ENCODE results near the gene NPTX1.

NPTX1 gene

GRCh38 chr17:80469667-80470066 is 6.7 kb downstream of the NPTX1 start:
- no peak overlapping the region for H3K4me3 ChIP-seq (replicated peaks; ENCODE audit: low read depth, low read length)
- no peak for DNase-seq (ENCODE audit: extremely low read depth, low read depth)
- TF ChIP-seq, protein P1, sequence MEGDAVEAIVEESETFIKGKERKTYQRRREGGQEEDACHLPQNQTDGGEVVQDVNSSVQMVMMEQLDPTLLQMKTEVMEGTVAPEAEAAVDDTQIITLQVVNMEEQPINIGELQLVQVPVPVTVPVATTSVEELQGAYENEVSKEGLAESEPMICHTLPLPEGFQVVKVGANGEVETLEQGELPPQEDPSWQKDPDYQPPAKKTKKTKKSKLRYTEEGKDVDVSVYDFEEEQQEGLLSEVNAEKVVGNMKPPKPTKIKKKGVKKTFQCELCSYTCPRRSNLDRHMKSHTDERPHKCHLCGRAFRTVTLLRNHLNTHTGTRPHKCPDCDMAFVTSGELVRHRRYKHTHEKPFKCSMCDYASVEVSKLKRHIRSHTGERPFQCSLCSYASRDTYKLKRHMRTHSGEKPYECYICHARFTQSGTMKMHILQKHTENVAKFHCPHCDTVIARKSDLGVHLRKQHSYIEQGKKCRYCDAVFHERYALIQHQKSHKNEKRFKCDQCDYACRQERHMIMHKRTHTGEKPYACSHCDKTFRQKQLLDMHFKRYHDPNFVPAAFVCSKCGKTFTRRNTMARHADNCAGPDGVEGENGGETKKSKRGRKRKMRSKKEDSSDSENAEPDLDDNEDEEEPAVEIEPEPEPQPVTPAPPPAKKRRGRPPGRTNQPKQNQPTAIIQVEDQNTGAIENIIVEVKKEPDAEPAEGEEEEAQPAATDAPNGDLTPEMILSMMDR (IDR thresholded peaks at IDR 0.05; ENCODE audit: low read depth, low read length, missing control alignments) = no peak

GRCh38 chr17:80468781-80469493 is 7.5 kb downstream of the NPTX1 start:
- no peak for DNase-seq (ENCODE audit: extremely low read depth, low read depth)
- TF ChIP-seq, protein P1 (IDR thresholded peaks at IDR 0.05; ENCODE audit: low read depth, low read length, missing control alignments) = no peak
- H3K4me3 ChIP-seq (replicated peaks; ENCODE audit: low read depth, low read length) = no peak overlapping the region

DNA sequence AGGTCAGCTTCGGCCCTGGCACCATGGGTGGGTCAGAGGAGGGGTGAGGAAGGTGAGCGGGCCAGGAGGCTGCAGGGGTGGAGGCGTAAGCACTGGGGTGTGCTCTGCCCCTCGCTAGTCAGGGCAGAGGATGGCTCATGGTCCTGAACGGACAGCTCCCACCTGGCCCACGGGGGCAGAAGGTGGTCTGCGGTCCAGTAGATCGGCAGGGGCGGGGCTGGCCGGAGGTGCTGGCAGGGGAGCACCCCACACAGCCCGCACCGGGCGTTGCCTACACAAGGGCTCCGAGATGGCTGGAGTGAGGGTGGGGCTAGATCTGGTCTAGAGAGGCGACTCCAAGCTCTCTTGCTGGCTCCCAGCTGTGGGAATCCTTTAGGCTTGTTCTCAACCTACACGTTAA is 8.2 kb downstream of the NPTX1 start:
- DNase-seq (ENCODE audit: extremely low read depth, low read depth) = no peak
- TF ChIP-seq, protein P1 (IDR thresholded peaks at IDR 0.05; ENCODE audit: low read depth, low read length, missing control alignments) = no peak
- H3K4me3 ChIP-seq (replicated peaks; ENCODE audit: low read depth, low read length) = no peak overlapping the region

DNA sequence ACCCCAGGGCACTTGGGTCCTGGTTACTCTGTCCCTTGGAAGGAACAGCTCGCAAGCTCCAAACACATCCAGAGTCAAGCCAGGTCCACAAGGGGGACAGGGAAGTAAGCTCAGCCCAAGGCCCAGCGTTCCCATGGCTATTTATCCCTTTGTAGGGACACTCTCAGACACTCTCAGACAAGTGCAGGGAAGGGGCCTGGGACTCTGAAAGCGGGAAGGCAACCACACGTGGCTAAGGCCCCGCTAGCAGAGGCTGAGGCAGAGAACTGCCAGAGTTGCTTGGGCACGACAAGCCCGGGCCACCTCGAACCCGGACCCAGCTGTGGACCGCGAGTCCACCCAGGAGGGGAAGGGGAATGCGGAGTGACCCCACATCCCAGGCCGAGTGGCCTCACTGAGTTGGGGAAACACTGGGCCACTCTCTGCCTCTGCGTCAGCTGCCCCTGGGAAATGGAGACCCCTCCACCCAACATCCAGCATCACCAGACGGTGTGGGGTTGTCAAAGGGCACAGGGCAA is 10.2 kb downstream of the NPTX1 start:
- no peak for DNase-seq (ENCODE audit: extremely low read depth, low read depth)
- H3K4me3 ChIP-seq (replicated peaks; ENCODE audit: low read depth, low read length) = no peak overlapping the region
- TF ChIP-seq, protein P1 (IDR thresholded peaks at IDR 0.05; ENCODE audit: low read depth, low read length, missing control alignments) = no peak

GRCh38 chr17:80465327-80465974 is 11.0 kb downstream of the NPTX1 start:
- no peak for DNase-seq (ENCODE audit: extremely low read depth, low read depth)
- no peak overlapping the region for H3K4me3 ChIP-seq (replicated peaks; ENCODE audit: low read depth, low read length)
- TF ChIP-seq, protein P1 (IDR thresholded peaks at IDR 0.05; ENCODE audit: low read depth, low read length, missing control alignments) = no peak

GRCh38 chr17:80464486-80464885 is 11.9 kb downstream of the NPTX1 start:
- TF ChIP-seq, protein P1 (IDR thresholded peaks at IDR 0.05; ENCODE audit: low read depth, low read length, missing control alignments) = no peak
- DNase-seq (ENCODE audit: extremely low read depth, low read depth) = no peak
- H3K4me3 ChIP-seq (replicated peaks; ENCODE audit: low read depth, low read length) = no peak overlapping the region
